ENCODE measurements around the gene HPS5. TPM values are rescaled to one million over a fixed set of nuclear protein-coding genes. Genes with fewer than 3 reads are reported as not detected.
"Not testable (repeated sequence)": the region's sequence is repeated elsewhere in the genome, so short reads cannot be mapped to it uniquely, and the experiment has no call there.

HPS5 gene
- total RNA-seq, 1 donor from 2014 or later = 64.7 TPM

DNA sequence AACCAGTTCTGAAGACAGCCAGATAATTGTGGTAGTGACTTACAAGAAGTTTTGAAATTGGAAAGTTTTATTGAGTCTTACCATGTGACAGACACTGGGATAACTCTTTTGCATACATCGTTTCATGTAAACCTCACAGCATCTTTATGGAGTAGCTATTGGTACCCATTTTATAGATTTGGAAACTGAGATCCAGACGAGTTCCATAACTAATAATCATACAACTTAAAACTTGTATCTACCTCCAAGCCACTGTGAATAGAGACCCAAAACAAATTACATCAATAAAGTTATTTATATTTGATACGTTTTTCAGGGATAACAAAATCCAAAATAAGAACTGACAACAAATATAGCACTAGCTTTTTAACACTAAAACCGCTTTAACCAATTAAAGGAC, 36.7 kb upstream of the HPS5 start:
- H3K36me3 ChIP-seq (ENCODE audit: control insufficient read depth in 3 of 3, insufficient read depth in 3 of 3, low read length in 3 of 3) = peaks cover 39 to 69% (median 43%) of the 10 kb centered on the region in 3 donors
- H3K27me3 ChIP-seq (ENCODE audit: control insufficient read depth in 3 of 3, insufficient read depth in 3 of 3, low read length in 3 of 3) = no peaks in the 10 kb centered on the region
- H3K4me3 ChIP-seq (ENCODE audit: low read length in 3 of 3) = no peak overlapping the region
- H3K4me1 ChIP-seq (ENCODE audit: control insufficient read depth in 3 of 3, insufficient read depth in 3 of 3, low read length in 3 of 3) = no peaks in the 10 kb centered on the region
- H3K9me3 ChIP-seq (ENCODE audit: control insufficient read depth in 3 of 3, low read length in 3 of 3) = no peaks in the 10 kb centered on the region
- no peak overlapping the region for H3K9ac ChIP-seq (ENCODE audit: low read depth in 1 of 3, low read length in 3 of 3)
- no peak overlapping the region for H3K27ac ChIP-seq (ENCODE audit: low read depth, low read length)

DNA sequence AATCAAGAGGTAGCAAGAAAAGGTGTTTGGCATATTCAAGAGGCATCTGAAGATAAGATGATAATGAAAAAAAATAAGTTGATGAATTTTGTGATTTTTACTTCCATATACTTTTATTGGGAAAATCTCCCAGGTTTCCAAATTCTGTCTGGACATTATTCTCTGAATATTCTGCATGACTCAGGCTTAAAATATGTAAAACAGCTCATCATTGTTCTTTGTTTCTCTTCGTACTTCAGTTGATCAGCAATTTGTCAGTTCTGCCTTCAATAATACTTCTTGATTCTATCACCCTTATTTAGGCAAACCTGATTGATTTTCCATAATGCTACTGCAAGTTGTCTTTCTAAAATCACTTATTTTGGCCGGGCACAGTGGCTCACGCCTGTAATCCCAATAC, 30.6 kb upstream of the HPS5 start:
- Histone ChIP-seq H3K9me3 (ENCODE audit: control insufficient read depth in 3 of 3, low read length in 3 of 3) (no peaks in the 10 kb centered on the region), H3K9ac (ENCODE audit: low read depth in 1 of 3, low read length in 3 of 3) (no peak overlapping the region), H3K4me1 (ENCODE audit: control insufficient read depth in 3 of 3, insufficient read depth in 3 of 3, low read length in 3 of 3) (no peaks in the 10 kb centered on the region), H3K27ac (ENCODE audit: low read depth, low read length) (no peak overlapping the region), H3K4me3 (ENCODE audit: low read length in 3 of 3) (no peak overlapping the region), H3K27me3 (ENCODE audit: control insufficient read depth in 3 of 3, insufficient read depth in 3 of 3, low read length in 3 of 3) (no peaks in the 10 kb centered on the region), H3K36me3 (ENCODE audit: control insufficient read depth in 3 of 3, insufficient read depth in 3 of 3, low read length in 3 of 3) (peaks cover 13 to 57% (median 24%) of the 10 kb centered on the region in 3 donors)

DNA sequence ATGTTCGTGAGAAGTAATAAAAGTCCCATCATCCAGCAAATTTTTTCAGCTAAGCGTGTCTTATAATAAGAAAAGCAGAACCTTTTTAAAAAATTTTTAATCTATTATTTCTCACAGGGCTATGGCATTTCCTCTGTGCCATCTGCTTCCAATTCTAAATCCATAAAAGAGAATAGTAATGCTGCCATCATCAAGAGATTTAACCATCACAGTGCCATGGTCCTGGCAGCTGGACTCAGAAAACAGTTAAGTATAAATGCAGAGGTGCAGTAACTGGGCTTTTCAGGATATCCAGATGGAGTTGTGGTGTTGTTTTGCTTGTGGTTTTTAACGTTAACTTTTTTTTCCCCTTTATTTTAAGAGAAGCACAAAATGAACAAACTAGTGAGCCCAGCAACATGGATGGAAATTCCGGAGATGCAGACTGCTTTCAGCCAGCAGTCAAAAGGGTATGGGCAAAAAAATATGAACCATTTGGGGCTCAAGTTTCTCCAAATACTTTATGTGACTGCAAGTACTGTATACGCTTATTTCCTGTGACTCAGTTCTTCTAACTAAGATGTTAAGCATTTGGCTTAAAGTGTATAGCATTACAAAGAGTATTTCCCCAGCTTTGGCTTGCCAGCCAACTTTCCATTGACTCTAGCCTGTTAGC, 25.7 kb upstream of the HPS5 start:
- Histone ChIP-seq H3K27me3 (ENCODE audit: control insufficient read depth in 3 of 3, insufficient read depth in 3 of 3, low read length in 3 of 3) (no peaks in the 10 kb centered on the region), H3K4me1 (ENCODE audit: control insufficient read depth in 3 of 3, insufficient read depth in 3 of 3, low read length in 3 of 3) (no peaks in the 10 kb centered on the region), H3K9me3 (ENCODE audit: control insufficient read depth in 3 of 3, low read length in 3 of 3) (no peaks in the 10 kb centered on the region), H3K27ac (ENCODE audit: low read depth, low read length) (no peak overlapping the region), H3K4me3 (ENCODE audit: low read length in 3 of 3) (no peak overlapping the region), H3K36me3 (ENCODE audit: control insufficient read depth in 3 of 3, insufficient read depth in 3 of 3, low read length in 3 of 3) (peaks cover 13 to 48% (median 32%) of the 10 kb centered on the region in 3 donors), H3K9ac (ENCODE audit: low read depth in 1 of 3, low read length in 3 of 3) (no peak overlapping the region)

- Histone ChIP-seq H3K27me3 (ENCODE audit: control insufficient read depth in 3 of 3, insufficient read depth in 3 of 3, low read length in 3 of 3) (no peaks in the 10 kb centered on the region), H3K9ac (ENCODE audit: low read depth in 1 of 3, low read length in 3 of 3) (no peak overlapping the region), H3K4me1 (ENCODE audit: control insufficient read depth in 3 of 3, insufficient read depth in 3 of 3, low read length in 3 of 3) (peaks cover 0 to 2% (median 0%) of the 10 kb centered on the region in 3 donors), H3K27ac (ENCODE audit: low read depth, low read length) (no peak overlapping the region), H3K36me3 (ENCODE audit: control insufficient read depth in 3 of 3, insufficient read depth in 3 of 3, low read length in 3 of 3) (peaks cover 18 to 53% (median 40%) of the 10 kb centered on the region in 3 donors), H3K9me3 (ENCODE audit: control insufficient read depth in 3 of 3, low read length in 3 of 3) (no peaks in the 10 kb centered on the region), H3K4me3 (ENCODE audit: low read length in 3 of 3) (no peak overlapping the region)
These were observed 11.0 kb upstream of the HPS5 start for GRCh38 chr11:18332891-18333290.

DNA sequence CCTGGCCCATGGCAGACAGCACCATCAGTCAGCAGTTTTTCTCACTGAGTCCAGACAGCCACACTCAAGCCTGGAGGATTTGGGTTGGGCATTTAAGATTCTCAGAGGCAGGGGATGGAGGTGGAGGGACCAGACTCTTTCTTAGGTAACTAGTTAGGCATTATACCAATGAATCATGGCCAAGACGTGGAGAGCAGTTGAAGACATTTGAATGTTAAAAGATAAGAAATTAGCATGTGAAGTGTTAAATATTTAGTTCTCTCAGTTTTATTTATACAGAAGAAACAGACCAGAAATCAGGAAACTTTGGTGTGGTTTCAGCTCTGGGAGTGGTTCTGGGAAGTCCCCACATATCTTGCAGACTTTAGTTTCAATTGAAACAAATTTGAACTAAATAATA, 10.4 kb upstream of the HPS5 start:
- H3K27ac ChIP-seq (ENCODE audit: low read depth, low read length) = no peak overlapping the region
- H3K4me3 ChIP-seq (ENCODE audit: low read length in 3 of 3) = no peak overlapping the region
- no peak overlapping the region for H3K9ac ChIP-seq (ENCODE audit: low read depth in 1 of 3, low read length in 3 of 3)
- peaks cover 0 to 2% (median 0%) of the 10 kb centered on the region in 3 donors for H3K4me1 ChIP-seq (ENCODE audit: control insufficient read depth in 3 of 3, insufficient read depth in 3 of 3, low read length in 3 of 3)
- H3K36me3 ChIP-seq (ENCODE audit: control insufficient read depth in 3 of 3, insufficient read depth in 3 of 3, low read length in 3 of 3) = peaks cover 18 to 52% (median 39%) of the 10 kb centered on the region in 3 donors
- no peaks in the 10 kb centered on the region for H3K27me3 ChIP-seq (ENCODE audit: control insufficient read depth in 3 of 3, insufficient read depth in 3 of 3, low read length in 3 of 3)
- H3K9me3 ChIP-seq (ENCODE audit: control insufficient read depth in 3 of 3, low read length in 3 of 3) = no peaks in the 10 kb centered on the region

DNA sequence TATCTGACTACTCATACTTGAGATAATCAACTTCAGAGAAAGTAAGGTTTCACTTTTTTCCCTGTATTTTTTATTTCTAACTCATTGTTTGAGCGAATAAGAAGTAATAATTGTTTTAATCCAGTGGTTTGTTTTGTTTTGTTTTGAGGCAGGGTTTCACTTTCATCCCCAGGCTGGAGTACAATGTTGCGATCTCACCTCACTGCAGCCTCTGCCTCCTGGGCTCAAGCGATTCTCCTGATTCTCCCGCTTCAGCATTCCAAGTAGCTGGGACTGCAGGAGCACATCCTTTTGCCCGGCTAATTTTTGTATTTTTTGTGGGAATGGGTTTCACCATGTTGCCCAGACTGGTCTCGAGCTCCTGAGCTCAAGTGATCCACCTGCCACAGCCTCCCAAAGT, 9.0 kb upstream of the HPS5 start:
- Histone ChIP-seq H3K4me1 (ENCODE audit: control insufficient read depth in 3 of 3, insufficient read depth in 3 of 3, low read length in 3 of 3) (peaks cover 0 to 2% (median 0%) of the 10 kb centered on the region in 3 donors), H3K27ac (ENCODE audit: low read depth, low read length) (no peak overlapping the region), H3K36me3 (ENCODE audit: control insufficient read depth in 3 of 3, insufficient read depth in 3 of 3, low read length in 3 of 3) (peaks cover 9 to 44% (median 30%) of the 10 kb centered on the region in 3 donors), H3K9me3 (ENCODE audit: control insufficient read depth in 3 of 3, low read length in 3 of 3) (no peaks in the 10 kb centered on the region), H3K4me3 (ENCODE audit: low read length in 3 of 3) (no peak overlapping the region), H3K27me3 (ENCODE audit: control insufficient read depth in 3 of 3, insufficient read depth in 3 of 3, low read length in 3 of 3) (no peaks in the 10 kb centered on the region), H3K9ac (ENCODE audit: low read depth in 1 of 3, low read length in 3 of 3) (no peak overlapping the region)

DNA sequence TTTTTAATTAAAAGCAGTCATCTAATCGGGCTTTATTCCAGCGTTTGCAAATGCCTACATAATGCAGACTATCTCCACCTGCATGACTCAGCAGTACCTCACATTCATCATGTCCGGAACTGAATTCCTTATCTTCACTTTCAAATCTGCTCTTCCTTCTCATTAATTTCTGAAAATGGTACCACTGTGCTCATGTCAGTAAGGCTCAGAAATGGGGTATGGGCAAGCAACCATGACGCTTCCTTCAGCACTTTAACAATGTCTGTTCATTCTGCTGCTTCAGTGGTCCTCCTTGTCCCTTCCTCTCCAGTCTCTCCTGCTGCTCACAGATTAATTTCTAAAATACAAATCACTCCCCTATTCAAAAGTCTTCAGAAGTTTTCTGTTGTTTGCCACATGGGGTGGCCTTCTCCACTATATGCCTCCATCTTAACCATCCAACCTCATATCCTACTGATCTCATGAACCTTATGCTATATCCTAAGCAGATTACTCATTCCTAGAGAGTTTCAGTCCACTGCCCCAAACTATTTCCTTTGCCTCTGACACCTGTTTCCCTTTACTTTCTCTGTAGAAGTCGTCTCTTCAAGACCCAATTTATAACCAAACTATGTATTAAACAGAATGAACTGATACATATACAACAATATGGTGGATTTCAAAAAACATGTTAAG, 7.4 kb upstream of the HPS5 start:
- no peak overlapping the region for H3K27ac ChIP-seq (ENCODE audit: low read depth, low read length)
- peaks cover 9 to 43% (median 28%) of the 10 kb centered on the region in 3 donors for H3K36me3 ChIP-seq (ENCODE audit: control insufficient read depth in 3 of 3, insufficient read depth in 3 of 3, low read length in 3 of 3)
- H3K4me3 ChIP-seq (ENCODE audit: low read length in 3 of 3) = no peak overlapping the region
- H3K9me3 ChIP-seq (ENCODE audit: control insufficient read depth in 3 of 3, low read length in 3 of 3) = no peaks in the 10 kb centered on the region
- no peak overlapping the region for H3K9ac ChIP-seq (ENCODE audit: low read depth in 1 of 3, low read length in 3 of 3)
- H3K4me1 ChIP-seq (ENCODE audit: control insufficient read depth in 3 of 3, insufficient read depth in 3 of 3, low read length in 3 of 3) = peaks cover 6 to 8% (median 6%) of the 10 kb centered on the region in 3 donors
- H3K27me3 ChIP-seq (ENCODE audit: control insufficient read depth in 3 of 3, insufficient read depth in 3 of 3, low read length in 3 of 3) = no peaks in the 10 kb centered on the region

- Histone ChIP-seq H3K4me1 (ENCODE audit: control insufficient read depth in 3 of 3, insufficient read depth in 3 of 3, low read length in 3 of 3) (peaks cover 27 to 35% (median 33%) of the 10 kb centered on the region in 3 donors), H3K27me3 (ENCODE audit: control insufficient read depth in 3 of 3, insufficient read depth in 3 of 3, low read length in 3 of 3) (no peaks in the 10 kb centered on the region), H3K27ac (ENCODE audit: low read depth, low read length) (no peak overlapping the region), H3K4me3 (ENCODE audit: low read length in 3 of 3) (peak overlapping the region in 1 of 3 donors; percentile 40), H3K36me3 (ENCODE audit: control insufficient read depth in 3 of 3, insufficient read depth in 3 of 3, low read length in 3 of 3) (peaks cover 3 to 21% (median 13%) of the 10 kb centered on the region in 3 donors), H3K9ac (ENCODE audit: low read depth in 1 of 3, low read length in 3 of 3) (peak overlapping the region in 1 of 3 donors; percentile 34), H3K9me3 (ENCODE audit: control insufficient read depth in 3 of 3, low read length in 3 of 3) (no peaks in the 10 kb centered on the region)
These were observed 2.4 kb upstream of the HPS5 start for GRCh38 chr11:18324381-18324780.

DNA sequence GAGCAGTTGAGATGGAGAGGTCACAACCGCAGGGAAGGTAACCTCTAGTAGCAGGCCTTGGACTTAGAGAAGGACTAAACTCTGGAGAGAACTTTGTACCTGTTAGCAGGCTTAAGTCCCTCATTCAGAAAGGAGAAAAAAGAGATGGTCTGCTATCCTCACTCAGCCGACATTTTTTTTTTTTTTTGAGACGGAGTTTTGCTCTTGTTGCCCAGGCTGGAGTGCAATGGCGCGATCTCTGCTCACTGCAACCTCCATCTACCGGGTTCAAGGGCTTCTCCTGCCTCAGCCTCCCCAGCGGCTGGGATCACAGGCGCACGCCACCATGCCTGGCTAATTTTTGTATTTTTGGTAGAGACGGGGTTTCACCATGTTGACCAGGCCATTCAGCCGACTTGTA, 1.9 kb upstream of the HPS5 start:
- peaks cover 27 to 35% (median 30%) of the 10 kb centered on the region in 3 donors for H3K4me1 ChIP-seq (ENCODE audit: control insufficient read depth in 3 of 3, insufficient read depth in 3 of 3, low read length in 3 of 3)
- H3K36me3 ChIP-seq (ENCODE audit: control insufficient read depth in 3 of 3, insufficient read depth in 3 of 3, low read length in 3 of 3) = peaks cover 3 to 17% (median 13%) of the 10 kb centered on the region in 3 donors
- H3K27ac ChIP-seq (ENCODE audit: low read depth, low read length); H3K27me3 ChIP-seq (ENCODE audit: control insufficient read depth in 3 of 3, insufficient read depth in 3 of 3, low read length in 3 of 3); H3K9me3 ChIP-seq (ENCODE audit: control insufficient read depth in 3 of 3, low read length in 3 of 3); H3K9ac ChIP-seq (ENCODE audit: low read depth in 1 of 3, low read length in 3 of 3): not testable (repeated sequence)
- peak overlapping the region in 1 of 3 donors; percentile 40 for H3K4me3 ChIP-seq (ENCODE audit: low read length in 3 of 3)

Measured in skeletal muscle tissue (tissue), 4 donors.